NOMO-1 treated with DMSO at 0.1 percent for 48 hours (cell line): ENCODE data around the gene VPS13D.
"Not testable (repeated sequence)": the region's sequence is repeated elsewhere in the genome, so short reads cannot be mapped to it uniquely, and the experiment has no call there.

ENCODE experiments used
- DNase-seq: peaks from one replicate; lab custom pipeline; 2025; ENCODE audit not compliant: unreplicated experiment; lab: John Stamatoyannopoulos, UW

VPS13D gene

DNA sequence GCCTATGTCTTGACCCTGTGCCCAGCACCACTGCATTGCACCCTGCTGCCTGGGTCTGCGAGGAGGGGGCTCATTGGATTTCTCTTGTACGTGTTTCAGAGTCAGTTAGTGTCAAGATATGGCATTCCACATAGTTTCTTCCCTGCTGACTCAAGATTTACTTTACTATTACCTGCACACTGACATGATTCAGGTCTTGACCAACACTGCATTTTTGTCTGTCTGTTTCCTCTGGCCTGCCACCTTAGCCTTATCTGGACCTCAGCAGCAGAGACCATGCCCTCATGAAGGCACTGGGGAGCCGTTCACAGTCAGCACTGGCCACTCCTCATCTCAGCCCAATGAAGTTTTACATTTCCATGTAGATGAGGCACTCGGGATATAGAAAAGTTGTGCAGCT, 232.8 kb downstream of the VPS13D start:
- DNase-seq, result no peak

DNA sequence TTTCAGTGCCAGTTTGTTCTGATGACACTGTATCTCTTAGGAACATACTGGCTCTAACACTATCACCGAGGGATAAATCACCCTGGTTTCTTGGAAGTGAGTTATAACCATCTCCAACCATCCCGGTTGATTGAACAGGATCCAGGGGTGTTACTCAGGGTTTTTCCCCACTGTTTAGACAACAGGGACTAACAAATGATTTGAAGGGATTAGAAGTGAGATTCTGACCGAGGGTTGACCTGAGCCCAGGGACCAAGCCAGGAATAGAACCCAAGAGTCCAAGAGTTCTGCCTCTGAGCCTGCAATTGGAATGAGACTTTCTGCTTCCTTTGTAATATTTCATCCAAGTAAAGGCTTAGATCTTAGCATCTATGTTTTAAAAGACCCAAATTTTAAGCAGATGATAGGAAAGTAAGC, 234.2 kb downstream of the VPS13D start:
- DNase-seq, result no peak

DNA sequence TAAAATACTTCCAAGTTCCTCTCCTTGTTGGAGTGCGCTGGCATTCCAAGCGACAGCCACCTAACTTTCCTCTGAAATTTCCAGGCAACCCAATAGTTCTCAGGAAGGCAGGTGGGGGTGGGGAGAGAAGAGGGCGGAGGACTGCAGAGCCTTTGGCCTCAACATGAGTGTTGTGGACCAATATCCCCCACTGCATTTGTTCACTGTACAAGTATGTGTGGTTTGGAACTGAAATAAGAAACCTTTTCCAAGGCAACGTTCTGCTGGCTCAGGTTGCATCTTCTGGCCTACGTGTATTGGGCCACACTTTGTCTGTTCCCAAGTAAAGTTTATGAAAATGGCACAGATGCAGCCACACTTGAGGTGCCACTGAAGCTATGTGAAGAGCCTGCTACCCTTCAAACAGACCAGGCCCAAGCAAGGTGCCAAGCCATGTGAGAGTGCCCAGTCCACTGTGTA, 234.8 kb downstream of the VPS13D start:
- no peak for DNase-seq

DNA sequence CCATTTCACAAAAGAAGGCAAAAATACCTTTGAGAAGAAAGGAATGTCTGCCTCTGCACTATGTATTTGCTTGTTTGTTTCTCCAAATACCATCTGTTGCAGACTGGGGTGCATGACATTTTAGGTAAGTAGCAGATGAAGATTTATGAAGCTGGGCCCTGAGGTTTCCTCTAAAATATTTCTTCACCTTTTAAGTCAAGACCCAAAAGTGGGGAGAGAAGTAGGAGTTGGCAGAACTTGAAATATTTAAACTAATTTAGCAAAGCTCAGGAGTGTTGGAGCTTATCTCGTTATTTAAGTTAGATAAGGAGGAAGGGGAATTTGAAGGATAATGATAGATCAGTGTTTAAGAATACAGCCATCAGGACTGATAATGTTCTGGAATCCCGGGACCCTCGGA, 235.3 kb downstream of the VPS13D start:
- DNase-seq, result no peak

DNA sequence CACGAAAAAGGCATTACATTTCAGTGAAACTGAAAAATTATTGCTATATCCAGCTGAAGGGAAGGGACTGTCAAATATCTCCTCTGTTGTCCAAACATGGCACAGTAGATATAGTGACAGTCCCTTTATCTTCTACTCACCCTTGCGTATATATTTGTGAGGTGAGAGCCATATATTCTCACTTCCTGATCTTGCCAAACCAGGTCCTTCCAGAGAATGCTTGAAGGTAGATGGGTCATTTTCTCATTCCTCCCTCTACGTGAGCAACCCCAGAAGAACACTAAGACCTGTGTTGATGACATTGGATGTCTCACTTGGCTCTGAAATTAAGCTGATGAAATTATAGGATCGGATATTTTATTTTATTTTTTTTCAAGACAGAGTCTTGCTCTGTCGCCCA, 237.0 kb downstream of the VPS13D start:
- DNase-seq, result no peak

DNA sequence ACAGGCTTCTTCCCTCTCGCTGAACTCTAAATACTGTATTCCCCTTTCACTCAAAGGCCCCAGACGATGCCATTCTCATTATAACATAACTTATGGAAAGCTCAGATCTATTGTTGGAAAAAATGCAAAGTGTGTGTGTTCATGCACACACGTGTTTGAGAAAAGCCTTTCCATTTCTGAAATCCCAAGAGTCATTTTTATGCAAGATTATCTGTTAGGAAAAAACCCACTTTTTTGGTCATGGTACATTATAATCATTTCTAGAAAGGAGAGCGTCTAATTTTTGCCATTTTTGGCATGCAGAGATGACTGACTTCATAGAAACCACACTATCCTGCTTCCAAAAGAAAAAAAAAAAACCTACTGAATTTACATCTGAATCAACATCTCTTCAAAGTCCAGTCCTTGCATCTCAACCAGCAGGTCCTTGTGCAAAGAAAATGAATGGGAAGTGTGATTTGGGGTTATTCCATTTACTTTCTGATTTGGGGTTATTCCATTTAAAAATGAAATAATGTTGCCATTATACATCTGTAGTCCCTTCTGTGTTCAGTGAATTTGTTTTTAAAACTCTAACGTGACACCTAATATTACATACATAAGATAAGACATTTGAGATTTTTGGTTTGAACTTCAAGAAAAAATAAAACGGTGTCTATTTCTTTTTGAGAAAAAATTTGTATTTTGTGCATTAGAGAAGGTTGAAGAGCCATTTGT, 237.9 kb downstream of the VPS13D start:
- DNase-seq, result no peak

DNA sequence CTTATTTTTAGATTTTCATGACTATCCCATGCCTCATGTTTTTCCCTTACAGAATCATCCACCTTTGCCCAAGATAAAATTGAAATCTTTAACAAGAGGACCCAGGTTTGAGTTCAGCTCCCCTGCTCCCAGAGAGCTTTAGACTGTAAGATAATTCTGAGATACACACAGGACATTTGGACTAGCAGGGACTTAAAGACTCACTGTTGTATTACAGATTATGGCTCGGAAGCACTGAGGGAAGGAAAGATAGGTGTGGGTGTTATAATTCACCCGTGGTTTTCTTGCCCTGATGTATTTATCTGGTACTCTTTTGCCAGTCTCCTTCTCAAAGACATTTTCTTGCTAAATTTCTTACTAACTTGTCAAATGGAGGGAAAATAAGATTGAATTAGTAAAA, 238.5 kb downstream of the VPS13D start:
- no peak for DNase-seq

DNA sequence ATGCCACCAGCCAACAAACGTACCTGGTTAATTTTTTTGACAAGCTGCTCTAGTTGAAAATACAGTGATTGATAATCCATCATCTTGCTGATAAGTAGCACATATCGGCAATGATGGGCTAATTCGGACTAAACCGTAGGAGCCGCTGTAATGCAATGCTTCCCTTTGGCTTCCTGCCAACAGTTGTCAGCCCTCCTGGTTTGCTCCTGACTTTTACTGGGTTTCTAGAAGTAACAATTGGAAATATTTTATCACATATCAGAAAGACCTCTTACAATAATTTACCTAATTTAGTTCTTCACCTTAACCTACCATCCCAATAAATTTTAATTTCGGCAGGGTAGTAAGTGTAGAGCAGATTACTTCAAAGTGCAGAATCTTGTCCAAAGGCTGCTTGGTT, 239.7 kb downstream of the VPS13D start:
- no peak for DNase-seq

DNA sequence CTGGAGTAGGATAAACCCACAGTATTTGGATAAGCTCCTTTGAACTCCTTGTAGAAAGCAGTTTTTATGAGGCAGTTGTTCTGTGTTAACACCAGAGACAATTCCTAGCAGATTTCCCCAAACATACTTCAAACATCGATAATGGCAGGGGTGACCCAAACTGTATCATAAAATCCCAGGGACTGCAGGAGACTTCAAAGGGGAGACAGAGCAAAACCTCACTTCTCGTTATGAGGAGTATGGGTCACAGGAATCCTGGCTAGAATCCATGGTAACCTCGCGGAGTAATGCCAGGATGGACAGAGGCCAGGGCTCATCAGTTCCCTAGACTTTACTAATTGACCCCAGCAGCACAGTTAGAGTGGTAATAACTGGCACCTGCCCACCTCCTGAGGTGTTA, 240.2 kb downstream of the VPS13D start:
- DNase-seq, result no peak

DNA sequence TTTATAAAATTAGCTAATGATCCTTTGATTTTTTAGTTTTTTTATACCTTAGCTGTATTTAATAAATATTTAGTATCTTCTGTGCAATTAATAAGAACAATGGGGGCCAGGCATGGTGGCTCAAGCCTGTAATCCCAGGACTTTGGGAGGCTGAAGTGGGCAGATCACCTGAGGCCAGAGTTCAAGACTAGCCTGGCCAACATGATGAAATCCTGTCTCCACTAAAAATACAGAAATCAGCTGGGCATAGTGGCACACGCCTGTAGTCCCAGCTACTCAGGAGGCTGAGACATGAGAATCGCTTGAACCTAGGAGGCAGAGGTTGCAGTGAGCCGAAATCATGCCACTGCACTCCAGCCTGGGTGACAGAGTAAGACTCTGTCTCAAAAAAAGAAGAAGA, 241.1 kb downstream of the VPS13D start:
- not testable (repeated sequence) for DNase-seq

DNA sequence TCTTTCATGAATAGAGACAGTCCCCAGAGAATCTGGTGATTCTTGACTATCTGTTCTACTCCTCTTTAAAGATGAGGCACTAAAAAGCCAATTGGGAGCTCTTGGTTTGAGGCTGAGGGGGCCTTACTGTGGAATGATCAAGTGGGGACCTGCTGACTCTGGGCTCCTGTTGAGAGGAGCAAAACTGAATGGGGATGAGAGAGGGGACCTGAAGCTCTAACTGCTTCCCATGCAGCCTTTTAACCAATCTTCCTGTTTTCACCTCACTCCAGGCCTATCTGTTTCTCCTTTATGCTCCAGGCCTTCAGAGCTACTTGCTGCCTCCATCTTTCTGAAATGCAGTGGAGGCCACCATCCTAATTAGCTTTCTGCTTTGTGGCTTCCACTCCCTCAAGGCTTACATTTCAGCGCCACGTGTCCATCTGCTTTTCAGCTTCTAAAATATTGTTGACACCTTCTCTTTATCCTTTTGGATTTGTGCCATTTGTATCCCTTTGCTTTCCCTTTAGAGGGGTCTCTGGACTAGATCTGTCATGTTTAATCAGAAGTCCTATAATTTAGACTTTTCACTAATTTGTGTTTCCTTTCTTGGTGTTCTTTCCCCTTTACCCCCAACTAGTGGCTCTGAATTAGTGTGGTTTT, 242.4 kb downstream of the VPS13D start:
- no peak for DNase-seq

DNA sequence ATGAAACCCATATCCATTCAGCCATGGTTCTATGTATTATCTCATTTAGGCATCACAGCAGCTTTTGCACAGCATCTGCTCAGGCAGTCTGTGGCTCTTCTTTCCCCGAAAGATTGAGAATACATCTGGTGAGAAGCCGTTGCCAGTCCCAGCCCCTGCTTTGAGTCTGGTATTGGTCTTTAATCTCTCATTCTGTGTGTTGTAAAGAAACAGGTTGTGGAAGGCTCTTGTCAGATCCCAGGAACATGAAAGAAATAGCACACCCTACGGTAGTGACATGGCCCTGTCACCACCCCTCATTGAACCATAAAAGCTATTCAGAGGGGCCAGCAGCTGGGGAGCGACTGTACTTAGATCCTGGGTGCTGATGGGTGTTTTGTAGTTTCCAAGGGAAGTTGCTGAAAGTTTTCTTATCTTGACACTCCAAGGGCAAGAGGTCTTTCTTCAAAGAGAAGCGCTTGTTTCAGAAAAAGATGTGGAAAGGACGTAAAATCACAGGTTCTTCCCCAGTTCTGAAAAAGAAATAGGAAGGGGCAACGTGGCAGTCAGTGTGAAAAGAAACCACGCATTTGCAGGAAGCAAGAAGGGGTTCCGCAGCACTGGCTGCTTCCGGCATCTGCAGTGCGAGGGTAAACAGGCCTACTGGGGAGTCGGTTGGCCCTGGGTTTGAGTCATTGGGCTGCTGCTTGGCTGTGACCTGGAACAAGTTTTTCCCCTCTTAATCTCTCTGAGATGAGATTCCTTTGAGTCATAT, 243.1 kb downstream of the VPS13D start:
- DNase-seq, result no peak

DNA sequence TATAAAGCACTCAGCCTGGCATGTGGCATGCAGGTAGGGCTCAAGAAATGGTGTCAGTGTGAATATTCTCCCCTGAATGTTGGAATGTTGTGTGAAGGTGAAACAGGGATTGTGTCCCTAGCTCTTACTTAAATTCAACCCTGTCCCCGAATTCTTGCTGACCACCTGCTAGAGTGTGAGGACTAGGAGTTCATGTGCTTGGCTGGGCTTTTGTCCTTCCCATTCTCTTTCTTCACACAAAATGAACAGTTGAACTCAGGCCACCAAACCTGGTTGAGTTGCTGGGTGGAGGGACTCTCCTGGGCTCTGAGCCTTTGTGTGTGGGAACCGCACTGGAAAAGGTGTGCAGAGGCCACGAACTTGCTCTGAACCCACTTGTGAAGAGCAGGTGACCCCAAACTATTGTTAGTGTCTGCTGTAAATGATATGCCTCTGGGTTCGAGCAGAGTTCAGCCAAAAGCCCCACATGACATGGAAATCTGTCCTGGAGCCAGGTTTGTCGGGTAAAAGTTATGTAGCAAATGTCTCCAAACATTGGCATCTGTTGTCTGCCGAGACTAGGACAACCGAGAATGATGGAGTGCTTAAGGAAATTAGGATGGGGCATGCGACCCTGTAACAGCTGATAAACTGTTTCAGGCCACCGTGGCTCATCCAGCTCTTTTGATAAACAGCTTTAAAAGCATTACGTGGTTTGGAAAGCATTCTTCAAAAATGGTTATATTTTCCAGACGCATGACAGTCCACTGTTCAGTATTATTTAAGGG, 243.9 kb downstream of the VPS13D start:
- DNase-seq, result no peak

DNA sequence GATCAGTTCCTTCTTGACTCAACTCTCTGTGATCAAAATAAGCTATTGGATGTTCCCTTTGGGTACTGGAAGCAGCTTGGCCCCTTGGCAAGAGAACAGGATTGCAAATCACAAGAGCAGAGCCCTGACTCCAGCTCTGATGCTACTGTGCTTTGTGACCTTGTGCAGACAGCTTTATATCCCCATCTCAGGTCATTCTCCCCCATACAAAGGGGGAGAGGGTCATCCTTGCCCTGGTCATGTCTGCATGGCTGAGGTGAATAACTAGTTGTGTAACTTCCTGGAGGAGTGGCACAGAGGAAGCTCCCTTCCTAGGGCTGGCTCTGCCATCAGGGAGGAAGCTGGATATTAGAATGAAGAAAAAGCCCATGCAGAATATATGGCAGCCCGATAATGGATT, 245.3 kb downstream of the VPS13D start:
- DNase-seq, result no peak

DNA sequence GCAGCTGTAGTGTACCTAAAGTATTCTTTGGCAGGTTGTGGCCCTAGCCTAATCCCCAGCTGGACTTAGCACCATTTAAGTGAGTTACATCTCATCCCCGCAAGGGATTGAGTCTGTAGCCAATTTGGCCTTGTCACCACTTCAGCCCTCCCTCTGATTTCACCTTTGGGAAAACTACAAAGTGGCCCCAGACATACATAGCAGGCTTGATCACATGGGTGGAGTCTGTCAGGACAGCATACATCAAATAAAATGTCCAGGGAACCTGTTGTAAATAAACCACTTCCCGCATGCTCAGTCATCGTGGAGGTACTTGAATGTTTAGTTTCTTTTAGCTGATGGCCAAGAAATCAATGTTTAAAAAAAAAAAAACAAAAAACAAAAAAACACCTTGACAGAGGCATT, 245.7 kb downstream of the VPS13D start:
- no peak for DNase-seq

DNA sequence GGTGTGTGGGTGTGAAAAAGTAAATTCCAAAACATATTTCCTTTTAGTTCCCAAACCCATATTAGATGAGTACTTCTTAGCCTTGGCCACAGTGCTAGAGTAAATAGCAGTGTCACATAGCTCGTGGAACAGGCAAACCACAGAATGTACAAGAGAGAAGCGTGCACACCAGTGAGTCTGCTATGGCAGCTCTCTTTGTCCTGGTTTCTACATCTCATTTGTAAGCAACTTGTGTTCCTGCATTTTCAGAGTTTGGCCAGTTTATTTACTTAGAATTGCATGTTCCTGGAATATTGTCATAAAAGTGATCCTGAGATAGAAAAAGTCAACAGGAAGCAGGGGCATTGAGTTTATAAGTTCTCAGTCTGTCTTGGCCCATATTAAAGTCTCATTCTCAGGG, 246.1 kb downstream of the VPS13D start:
- no peak for DNase-seq

DNA sequence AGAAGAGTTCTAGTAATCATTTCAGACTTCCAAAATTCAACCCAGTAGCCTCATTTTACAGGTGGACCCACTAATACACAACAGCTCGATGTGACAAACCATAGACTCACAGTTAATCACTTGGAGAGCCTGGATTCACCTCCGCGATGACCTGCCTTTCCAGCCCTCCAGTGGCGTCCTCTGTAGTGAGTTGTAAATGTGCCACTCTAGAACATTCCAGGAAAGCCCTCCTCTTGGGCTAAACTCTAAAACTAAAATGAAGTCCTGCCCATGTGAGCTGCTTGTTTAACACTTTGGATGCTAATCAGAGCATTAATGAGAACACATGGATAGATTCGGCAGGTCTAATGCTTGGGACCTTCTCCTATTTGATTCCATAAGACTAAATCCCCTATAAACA, 247.5 kb downstream of the VPS13D start:
- DNase-seq, result no peak

DNA sequence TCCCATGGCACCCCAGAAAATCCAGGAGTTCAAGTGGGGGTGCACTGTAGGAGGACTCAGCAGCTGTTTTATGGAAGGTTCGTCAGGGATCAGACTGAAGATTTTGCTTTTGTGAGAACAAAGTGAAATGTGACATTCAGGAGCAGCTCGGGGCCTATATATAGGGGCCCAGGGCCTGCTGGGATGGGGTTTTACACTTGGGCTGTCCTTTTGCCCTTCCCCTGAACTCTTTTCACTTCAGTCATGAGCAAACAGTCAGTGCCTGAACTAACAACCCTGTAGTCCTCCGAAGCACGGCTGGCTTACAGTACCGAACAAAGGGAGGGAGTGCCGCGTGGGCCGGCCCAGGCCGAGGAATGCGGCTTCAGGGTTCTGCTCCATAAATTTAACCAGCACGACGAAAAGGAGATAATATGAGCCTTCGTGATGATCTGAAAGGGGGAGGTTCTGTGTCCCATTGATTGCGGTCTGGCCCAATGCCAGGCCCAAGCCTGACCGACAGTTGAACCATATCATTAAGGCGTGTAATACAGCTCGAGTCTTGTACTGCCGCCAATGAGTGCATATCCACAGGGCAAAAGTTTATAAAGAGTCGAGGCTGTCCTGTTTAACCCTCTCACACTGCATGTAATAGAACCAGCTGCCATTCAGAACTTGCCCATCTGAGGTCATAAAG, 248.2 kb downstream of the VPS13D start:
- no peak for DNase-seq

DNA sequence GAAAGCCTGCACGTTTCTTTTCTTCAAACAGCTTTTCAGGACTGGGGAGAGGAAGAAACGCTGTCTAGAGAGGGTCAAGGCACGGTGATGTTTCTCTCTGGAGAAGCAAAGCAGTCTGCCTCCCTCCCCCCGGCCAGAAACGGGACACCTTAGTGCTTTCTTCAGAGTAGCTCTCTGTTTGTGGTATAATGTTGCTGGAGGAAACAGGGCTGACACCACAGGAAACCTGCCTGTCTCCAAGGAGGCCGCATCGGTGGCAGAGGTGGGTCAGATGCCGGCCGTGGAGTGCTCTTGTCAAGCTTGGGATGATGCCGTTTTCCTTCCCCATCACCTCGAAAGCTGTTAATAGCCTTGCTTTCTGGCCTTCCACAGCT, 248.8 kb downstream of the VPS13D start:
- no peak for DNase-seq

DNA sequence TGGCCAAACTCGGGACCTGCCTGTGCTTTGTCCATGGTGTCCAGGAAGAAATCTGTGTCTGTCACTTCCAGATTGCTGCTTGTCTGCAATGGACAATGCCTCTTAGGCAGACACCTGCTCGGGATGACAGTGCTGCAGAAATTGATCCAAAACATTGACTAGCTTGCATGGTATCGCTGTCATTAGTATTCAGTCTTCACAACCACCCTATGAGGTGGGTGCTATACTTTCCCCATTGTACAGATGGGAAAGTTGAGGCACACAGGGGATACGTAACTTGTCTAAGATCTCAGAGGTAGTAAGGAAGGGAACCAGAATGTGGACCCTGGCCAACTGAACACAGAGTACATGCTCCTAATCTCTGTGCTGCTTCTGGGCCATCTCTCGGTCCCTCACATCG, 249.5 kb downstream of the VPS13D start:
- no peak for DNase-seq

DNA sequence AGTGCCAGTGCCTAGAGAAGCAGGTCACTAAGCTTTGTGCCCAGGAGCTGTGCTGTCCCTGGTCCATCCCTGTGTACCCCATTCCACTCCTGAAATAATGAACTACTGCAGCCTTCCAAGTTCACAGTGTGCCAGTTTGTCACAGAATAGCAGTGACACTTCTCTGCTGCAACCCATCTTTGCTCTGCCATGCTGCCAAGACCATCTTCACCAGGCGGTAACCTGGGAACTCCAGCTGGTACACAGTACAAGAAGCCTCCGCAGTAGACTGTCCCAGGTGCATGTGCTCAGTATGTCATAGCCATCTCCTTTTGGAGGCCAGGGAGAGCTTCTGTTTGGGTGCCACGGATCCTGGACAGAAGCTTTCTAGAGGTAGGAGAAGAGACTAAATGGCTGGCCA, 250.2 kb downstream of the VPS13D start:
- DNase-seq, result no peak
